GM20000 (cell line): ENCODE results near the gene BMP4.
A peak's percentile ranks its signal among the peaks of the same experiment; 100 is the strongest.

Source experiments
- DNase-seq: peaks from one replicate; pipeline ENCODE4 v3.0.0; 2012; ENCODE audit warnings: low spot score
- TF ChIP-seq, protein P1 (sequence below): IDR thresholded peaks from 2 replicates; pipeline ENCODE4 v1.5.1; 2012; ENCODE audit warnings: mild to moderate bottlenecking, control low read depth; ENCODE audit errors: extremely low read depth, missing control alignments

BMP4 gene

GRCh38 chr14:53942970-53943750 is 13.5 kb downstream of the BMP4 start:
- DNase-seq, result no peak
- TF ChIP-seq, protein P1, sequence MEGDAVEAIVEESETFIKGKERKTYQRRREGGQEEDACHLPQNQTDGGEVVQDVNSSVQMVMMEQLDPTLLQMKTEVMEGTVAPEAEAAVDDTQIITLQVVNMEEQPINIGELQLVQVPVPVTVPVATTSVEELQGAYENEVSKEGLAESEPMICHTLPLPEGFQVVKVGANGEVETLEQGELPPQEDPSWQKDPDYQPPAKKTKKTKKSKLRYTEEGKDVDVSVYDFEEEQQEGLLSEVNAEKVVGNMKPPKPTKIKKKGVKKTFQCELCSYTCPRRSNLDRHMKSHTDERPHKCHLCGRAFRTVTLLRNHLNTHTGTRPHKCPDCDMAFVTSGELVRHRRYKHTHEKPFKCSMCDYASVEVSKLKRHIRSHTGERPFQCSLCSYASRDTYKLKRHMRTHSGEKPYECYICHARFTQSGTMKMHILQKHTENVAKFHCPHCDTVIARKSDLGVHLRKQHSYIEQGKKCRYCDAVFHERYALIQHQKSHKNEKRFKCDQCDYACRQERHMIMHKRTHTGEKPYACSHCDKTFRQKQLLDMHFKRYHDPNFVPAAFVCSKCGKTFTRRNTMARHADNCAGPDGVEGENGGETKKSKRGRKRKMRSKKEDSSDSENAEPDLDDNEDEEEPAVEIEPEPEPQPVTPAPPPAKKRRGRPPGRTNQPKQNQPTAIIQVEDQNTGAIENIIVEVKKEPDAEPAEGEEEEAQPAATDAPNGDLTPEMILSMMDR, result no peak

DNA sequence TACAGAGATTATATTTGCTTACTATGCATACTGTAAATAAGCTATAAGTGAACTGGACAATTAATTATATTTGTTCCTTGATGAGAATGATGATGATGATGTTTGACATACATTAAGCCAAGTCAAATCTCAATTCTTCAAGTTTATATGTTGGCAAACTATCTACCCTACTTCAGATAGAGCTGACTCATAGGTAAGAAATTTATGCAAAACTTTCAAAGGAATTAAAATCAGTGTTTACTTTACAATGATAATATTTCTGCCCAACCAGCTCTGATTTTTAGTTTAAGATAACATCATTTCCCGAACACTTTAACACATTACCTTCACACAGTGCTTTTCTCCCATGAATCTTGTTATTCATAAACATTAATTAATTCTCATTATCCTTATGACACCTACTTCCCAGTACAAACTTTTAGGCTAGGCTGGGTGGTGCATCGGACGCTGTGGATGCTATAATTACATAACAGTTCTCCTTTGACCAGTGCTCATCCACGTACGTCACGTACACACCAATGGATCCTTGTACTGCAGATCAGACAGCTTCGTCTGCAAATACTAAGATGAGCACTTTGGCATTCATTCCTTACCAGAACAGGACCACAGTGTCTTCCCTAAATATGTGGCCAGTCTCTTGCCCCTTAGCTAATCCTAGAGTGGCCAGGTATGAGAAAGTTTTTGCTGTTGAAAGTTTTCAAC is 18.3 kb downstream of the BMP4 start:
- DNase-seq, result no peak
- TF ChIP-seq, protein P1, result no peak

- TF ChIP-seq, protein P1, result no peak
- DNase-seq, result no peak
These were observed 21.7 kb downstream of the BMP4 start for GRCh38 chr14:53934778-53935414.

GRCh38 chr14:53932966-53933365 is 23.7 kb downstream of the BMP4 start:
- TF ChIP-seq, protein P1, result no peak
- DNase-seq, result no peak

DNA sequence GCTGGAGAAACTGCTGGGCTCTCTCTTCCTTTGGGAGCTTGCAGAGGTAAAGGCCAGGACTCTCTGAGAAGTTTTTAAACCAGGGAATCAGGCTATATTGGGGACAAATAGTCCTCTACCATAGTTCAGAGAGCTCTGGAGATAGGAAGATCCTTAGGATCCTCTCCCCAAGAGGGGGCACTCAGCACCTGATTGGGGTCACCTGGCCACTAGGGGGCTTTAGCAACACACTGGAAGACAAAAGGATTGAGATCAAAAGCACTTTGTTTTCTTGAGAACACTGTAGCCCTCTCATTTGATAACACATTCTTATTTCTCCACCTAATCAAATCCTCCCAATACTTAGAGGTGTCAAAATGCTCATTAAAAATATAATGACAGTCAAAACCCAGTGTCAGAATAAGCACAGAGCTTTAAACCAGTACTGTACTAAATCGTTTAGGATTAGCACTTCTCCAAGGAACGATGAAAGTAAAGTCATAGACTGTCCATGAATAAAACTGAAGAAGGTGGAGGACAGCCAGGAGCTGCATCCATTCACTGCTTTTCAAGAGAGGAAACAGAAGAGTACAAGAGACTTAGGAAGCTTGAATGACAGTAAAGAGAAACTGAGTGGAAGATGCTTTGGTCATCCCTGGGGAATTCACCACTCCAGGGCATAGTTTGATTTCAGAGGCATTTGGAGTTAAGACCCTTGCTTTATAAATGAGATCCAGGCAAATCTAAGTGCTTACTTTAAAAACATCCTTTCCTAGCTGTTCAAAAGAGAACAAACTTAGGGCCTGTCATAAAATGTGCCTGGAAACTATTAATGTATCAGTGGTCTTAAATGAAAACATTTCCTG is 26.5 kb downstream of the BMP4 start:
- DNase-seq, result peak; percentile 35

DNA sequence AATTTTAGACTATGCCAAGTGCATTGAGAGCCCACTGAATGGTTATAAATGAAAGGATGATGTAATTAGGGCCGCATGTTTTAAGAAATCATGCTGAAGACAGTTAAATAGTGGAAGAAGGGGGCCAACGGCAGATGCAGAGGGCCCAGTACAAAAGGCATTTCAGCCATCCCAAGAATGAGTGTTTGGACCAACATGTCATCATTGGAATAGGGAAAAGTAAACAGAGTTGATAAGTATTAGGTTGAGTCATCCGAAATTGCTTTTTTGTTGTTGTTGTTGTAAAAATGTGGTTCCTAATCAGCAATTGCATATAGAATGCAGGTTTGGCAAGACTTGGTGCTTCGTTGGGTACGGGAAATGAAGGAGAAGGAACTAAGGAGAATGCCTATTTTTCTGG is 29.5 kb downstream of the BMP4 start:
- TF ChIP-seq, protein P1, result no peak
- no peak for DNase-seq

More for the DNA sequence above, 26.5 kb downstream of the BMP4 start:
- TF ChIP-seq, protein P1, result peak; percentile 50
